Endothelial cell (in vitro differentiated cells): ENCODE results near the gene BOLL. TPM values are rescaled to one million over a fixed set of nuclear protein-coding genes. Genes with fewer than 3 reads are reported as not detected.

Source experiments
- DNase-seq: peaks from one replicate; pipeline ENCODE4 v3.0.0; 2021; ENCODE audit warnings: low spot score
- H3K27ac Mint-ChIP-seq: one replicate; pipeline ENCODE4 v1.8.0; 2021; ENCODE audit warnings: mixed read lengths, inconsistent platforms; ENCODE audit not compliant: unreplicated experiment
- H3K27me3 Mint-ChIP-seq: one replicate; pipeline ENCODE4 v1.8.0; 2021; ENCODE audit warnings: mild to moderate bottlenecking, moderate library complexity, mixed read lengths, inconsistent platforms; ENCODE audit not compliant: unreplicated experiment
- H3K36me3 Mint-ChIP-seq: one replicate; pipeline ENCODE4 v1.8.0; 2021; ENCODE audit warnings: mild to moderate bottlenecking, low read depth, mixed read lengths, inconsistent platforms; ENCODE audit not compliant: unreplicated experiment
- H3K4me1 Mint-ChIP-seq: one replicate; pipeline ENCODE4 v1.8.0; 2021; ENCODE audit warnings: mild to moderate bottlenecking, mixed read lengths, inconsistent platforms; ENCODE audit not compliant: unreplicated experiment
- H3K4me3 Mint-ChIP-seq: one replicate; pipeline ENCODE4 v1.8.0; 2021; ENCODE audit warnings: mild to moderate bottlenecking, mixed read lengths, inconsistent platforms; ENCODE audit not compliant: unreplicated experiment
- H3K9me3 Mint-ChIP-seq: one replicate; pipeline ENCODE4 v1.8.0; 2021; ENCODE audit warnings: mixed read lengths, inconsistent platforms; ENCODE audit not compliant: unreplicated experiment
- total RNA-seq: library from RNA; stranded (reverse); fragmentation: NEBNext Ultra II Directional; extraction: Animal tissue kit (Norgen Biotek cat#: 25700); gene quantifications from one replicate; pipeline ENCODE4 v1.2.1, GENCODE V29; 2021; ENCODE audit not compliant: unreplicated experiment
- TF ChIP-seq, protein P1 (sequence below): fragments of 200-600 bp; sonication (generic); IDR thresholded peaks from one replicate; pipeline ENCODE4 v1.5.0; 2021; ENCODE audit warnings: antibody characterized with exemption; ENCODE audit not compliant: unreplicated experiment

BOLL gene
- total RNA-seq, 1 donor from 2014 or later: not detected

DNA sequence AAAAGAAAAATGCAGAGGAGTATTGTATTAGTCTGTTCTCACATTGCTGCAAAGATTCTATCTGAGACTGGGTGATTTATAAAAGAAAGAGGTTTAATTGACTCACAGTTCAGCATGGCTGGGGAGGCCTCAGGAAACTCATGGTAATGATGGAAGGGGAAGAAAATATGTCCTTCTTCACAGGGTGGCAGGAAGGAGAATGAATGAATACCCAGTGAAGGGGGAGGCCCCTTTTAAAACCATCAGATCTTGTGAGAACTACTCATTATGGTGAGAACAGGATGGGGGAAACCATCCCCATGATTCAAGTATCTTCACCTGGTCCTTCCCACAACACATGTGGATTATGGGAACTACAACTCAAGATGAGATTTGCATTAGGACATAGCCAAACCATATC lies 10.2 kb upstream of the BOLL start:
- Mint-ChIP-seq H3K9me3 (no peaks in the 10 kb centered on the region), H3K27me3 (no peaks in the 10 kb centered on the region), H3K27ac (no peak overlapping the region), H3K4me3 (no peak overlapping the region), H3K36me3 (peaks cover 3% of the 10 kb centered on the region), H3K4me1 (peaks cover 5% of the 10 kb centered on the region)
- TF ChIP-seq, protein P1, sequence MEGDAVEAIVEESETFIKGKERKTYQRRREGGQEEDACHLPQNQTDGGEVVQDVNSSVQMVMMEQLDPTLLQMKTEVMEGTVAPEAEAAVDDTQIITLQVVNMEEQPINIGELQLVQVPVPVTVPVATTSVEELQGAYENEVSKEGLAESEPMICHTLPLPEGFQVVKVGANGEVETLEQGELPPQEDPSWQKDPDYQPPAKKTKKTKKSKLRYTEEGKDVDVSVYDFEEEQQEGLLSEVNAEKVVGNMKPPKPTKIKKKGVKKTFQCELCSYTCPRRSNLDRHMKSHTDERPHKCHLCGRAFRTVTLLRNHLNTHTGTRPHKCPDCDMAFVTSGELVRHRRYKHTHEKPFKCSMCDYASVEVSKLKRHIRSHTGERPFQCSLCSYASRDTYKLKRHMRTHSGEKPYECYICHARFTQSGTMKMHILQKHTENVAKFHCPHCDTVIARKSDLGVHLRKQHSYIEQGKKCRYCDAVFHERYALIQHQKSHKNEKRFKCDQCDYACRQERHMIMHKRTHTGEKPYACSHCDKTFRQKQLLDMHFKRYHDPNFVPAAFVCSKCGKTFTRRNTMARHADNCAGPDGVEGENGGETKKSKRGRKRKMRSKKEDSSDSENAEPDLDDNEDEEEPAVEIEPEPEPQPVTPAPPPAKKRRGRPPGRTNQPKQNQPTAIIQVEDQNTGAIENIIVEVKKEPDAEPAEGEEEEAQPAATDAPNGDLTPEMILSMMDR: no peak
- no peak for DNase-seq

DNA sequence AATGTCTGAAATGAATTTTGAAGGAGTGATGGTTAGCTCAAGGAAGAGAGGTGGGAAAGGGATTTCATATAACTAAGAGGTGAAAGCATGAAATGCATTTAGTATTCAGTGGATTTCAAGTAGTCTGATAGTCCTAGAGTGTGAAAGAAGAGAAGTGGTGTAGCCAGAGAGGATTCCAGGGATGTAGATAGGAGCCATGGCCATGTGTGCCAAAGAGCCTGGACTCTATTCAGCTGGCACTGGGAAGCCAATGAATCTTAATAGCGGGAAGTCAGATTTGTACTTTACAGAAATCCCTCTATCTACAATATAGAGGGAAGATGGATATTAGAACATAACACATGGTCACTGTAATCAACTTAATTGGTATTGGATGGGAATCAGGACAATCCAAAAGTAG lies 8.3 kb upstream of the BOLL start:
- TF ChIP-seq, protein P1: no peak
- Mint-ChIP-seq H3K9me3 (no peaks in the 10 kb centered on the region), H3K27ac (no peak overlapping the region), H3K36me3 (peaks cover 3% of the 10 kb centered on the region), H3K4me1 (peaks cover 5% of the 10 kb centered on the region), H3K27me3 (no peaks in the 10 kb centered on the region), H3K4me3 (no peak overlapping the region)
- no peak for DNase-seq

DNA sequence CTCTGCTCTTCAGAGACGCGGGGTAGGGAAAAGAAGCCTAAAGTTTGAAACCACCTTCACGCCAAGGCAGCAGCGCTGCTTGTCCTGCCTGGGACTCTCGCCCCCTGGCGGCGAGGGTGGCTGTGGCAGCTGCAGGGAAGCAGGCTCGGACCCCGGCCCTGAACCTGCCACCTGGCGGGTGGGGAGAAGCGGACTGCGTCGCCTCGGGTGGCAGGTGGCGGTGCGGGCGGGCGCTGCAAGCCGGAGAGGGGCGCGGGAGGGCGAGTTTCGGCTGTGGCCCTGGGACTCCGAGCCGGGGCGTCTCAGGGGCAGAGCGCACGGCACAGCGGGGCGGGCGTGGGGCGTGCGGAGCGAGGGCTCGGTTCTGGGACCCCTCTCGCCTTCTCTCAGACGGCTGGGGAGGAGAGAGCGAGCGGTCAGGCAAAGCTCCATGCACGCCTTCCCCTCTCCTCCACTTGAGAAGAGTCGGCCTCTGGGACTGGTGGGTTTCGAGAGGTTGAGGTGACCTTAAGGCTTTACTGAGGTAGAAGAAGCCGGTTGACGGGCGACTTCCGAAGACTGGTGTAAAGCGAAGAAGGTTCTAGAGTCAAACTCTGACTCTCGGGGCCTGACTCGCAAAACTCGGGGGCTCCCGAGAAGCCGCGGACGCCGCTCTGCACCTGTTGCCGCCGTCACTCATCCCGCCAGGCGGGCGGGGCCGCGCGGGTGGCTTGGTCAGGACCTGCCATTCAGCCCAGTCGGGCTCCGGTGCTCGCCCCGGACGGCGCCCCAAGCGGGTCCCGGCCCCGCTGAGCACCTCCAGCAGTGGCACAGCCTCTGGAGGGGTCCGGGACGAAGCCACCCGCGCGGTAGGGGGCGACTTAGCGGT lies 1.1 kb upstream of the BOLL start:
- Mint-ChIP-seq H3K36me3 (no peaks in the 10 kb centered on the region), H3K9me3 (no peaks in the 10 kb centered on the region), H3K4me1 (peaks cover 6% of the 10 kb centered on the region), H3K27me3 (peaks cover 2% of the 10 kb centered on the region), H3K4me3 (no peak overlapping the region), H3K27ac (no peak overlapping the region)
- TF ChIP-seq, protein P1: peak; percentile 85
- DNase-seq: peak; percentile 72

DNA sequence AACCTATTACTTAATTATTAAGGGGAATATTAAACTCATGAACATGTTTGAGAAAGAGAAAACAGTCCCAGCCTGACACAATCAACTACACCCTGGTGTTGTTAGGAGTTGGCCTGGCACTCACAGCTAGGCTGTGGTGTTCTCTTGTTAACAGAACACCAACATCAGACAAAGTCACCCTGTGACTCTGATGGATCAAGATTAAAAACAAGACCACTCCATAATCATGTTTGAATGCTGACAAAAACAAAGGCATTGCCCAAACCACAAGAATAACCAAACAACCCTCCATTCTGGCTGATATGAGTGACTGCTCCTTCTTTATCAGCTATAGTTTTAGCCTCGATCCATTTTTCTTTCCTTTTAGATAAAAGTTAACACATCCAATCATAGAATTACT lies 3.0 kb downstream of the BOLL start:
- H3K36me3 Mint-ChIP-seq: no peaks in the 10 kb centered on the region
- peak overlapping the region; percentile 82 for H3K27ac Mint-ChIP-seq
- DNase-seq: no peak
- no peaks in the 10 kb centered on the region for H3K9me3 Mint-ChIP-seq
- no peaks in the 10 kb centered on the region for H3K27me3 Mint-ChIP-seq
- no peak overlapping the region for H3K4me3 Mint-ChIP-seq
- peaks cover 6% of the 10 kb centered on the region for H3K4me1 Mint-ChIP-seq
- TF ChIP-seq, protein P1: no peak

DNA sequence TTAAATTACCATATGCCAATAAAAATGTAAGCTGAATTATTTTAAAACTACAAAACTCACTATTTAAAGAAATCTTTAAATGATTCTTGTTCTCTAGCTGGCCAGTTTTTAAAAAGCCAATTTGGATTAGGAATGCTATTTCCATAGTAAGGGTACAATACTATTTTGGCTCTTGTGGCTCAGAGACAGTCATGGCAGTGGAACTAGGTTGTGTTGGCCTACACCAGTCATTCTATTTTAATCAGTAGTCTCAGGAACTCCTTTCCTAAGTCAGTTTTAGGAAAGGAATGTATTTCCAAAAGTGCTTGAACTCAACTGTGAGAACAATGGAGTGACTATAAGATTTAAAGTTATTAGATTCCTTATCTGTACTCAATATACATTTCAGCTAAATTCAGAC lies 5.9 kb downstream of the BOLL start:
- H3K4me1 Mint-ChIP-seq: peaks cover 6% of the 10 kb centered on the region
- TF ChIP-seq, protein P1: no peak
- no peak overlapping the region for H3K27ac Mint-ChIP-seq
- H3K9me3 Mint-ChIP-seq: no peaks in the 10 kb centered on the region
- H3K27me3 Mint-ChIP-seq: no peaks in the 10 kb centered on the region
- no peaks in the 10 kb centered on the region for H3K36me3 Mint-ChIP-seq
- no peak overlapping the region for H3K4me3 Mint-ChIP-seq
- DNase-seq: no peak
